Activated CD8-positive, alpha-beta memory T cell treated with anti-CD3 and anti-CD28 coated beads, Interleukin-2, amount 10 ng/mL, durations not matched to agents 7 days and 5 days (primary cell): Measurements from ENCODE around the gene PGLYRP2. TPM values are rescaled to one million over a fixed set of nuclear protein-coding genes. Genes with fewer than 3 reads are reported as not detected.

Experiments
- ATAC-seq: fragments of 150-1000 bp; cut with Tn5 transposase; one replicate; pipeline ENCODE4 v1.10.0; 2021; ENCODE audit warnings: moderate library complexity
- CTCF ChIA-PET: fragments of 350-600 bp; sonication (Branson Sonifier 250); formaldehyde crosslinking; loops from one replicate; lab custom pipeline; 2021; ENCODE audit warnings: antibody characterized with exemption; lab: Charles Lee
- DNase-seq: peaks from one replicate; pipeline ENCODE4 v3.0.0-alpha.2; 2020
- H3K27ac Mint-ChIP-seq: one replicate; pipeline ENCODE4 v1.8.0; 2021; ENCODE audit warnings: mild to moderate bottlenecking, mixed read lengths
- H3K27me3 Mint-ChIP-seq: one replicate; pipeline ENCODE4 v1.8.0; 2021; ENCODE audit warnings: mixed read lengths
- H3K36me3 Mint-ChIP-seq: one replicate; pipeline ENCODE4 v1.8.0; 2021; ENCODE audit warnings: mild to moderate bottlenecking, mixed read lengths
- H3K4me1 Mint-ChIP-seq: one replicate; pipeline ENCODE4 v1.8.0; 2021; ENCODE audit warnings: mixed read lengths
- H3K4me3 Mint-ChIP-seq: one replicate; pipeline ENCODE4 v1.8.0; 2021; ENCODE audit warnings: mild to moderate bottlenecking, moderate library complexity, mixed read lengths
- H3K9me3 Mint-ChIP-seq: one replicate; pipeline ENCODE4 v1.8.0; 2022; ENCODE audit warnings: low read depth, mixed read lengths
- total RNA-seq, 2 experiments: library from RNA; stranded (reverse); gene quantifications; one replicate each; pipeline ENCODE4 v1.2.3, GENCODE V29; 2021

The PGLYRP2 gene
- total RNA-seq, 2 experiments from 2014 or later, result 0.09 to 0.12 TPM

DNA sequence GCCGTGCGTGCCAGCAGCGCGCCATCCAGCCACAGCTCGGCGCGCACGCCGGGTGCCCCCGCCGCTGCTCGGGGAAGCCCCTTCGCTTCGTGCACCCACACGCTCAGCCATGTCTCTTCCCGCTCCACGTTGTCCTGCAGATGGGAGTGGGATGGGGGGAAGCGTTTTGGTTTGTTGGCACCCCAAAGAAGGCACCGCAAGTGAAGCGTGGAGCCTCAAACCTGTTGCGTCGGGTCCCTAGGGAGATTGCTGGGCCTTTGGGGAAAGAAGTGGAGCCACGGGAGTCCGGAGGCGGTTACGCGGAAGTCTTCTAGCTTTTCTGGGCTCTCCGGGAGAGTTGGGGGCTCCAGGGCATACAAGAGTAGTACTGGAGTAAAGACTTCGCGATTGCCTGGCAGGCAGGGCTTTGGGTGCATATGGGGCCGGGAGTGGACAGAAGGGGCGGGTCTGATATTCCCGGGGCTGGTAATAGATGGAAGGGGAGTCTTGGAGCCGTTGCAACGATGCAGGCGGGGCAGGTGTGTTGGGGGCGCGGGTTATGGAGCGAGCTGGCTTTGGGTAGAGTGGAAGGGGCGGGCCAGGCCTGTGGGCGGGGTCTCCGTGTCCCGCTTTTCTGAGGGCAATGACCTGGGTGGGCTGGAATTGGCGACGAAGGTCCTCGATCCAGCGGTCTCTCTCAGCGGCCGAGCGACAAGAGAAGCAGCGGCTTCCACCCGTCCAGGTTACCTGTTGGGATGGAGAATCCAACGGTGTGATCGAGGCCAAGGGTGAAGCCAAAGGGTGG is 21.4 kb downstream of the PGLYRP2 start:
- CTCF ChIA-PET, result no interaction called here
- DNase-seq (no peak), ATAC-seq (no peak)
- no peaks in the 10 kb centered on the region for H3K27me3 Mint-ChIP-seq
- no peak overlapping the region for H3K4me3 Mint-ChIP-seq
- H3K4me1 Mint-ChIP-seq, result peaks cover 22% of the 10 kb centered on the region
- no peak overlapping the region for H3K27ac Mint-ChIP-seq
- H3K9me3 Mint-ChIP-seq, result no peaks in the 10 kb centered on the region
- H3K36me3 Mint-ChIP-seq, result peaks cover 72% of the 10 kb centered on the region

DNA sequence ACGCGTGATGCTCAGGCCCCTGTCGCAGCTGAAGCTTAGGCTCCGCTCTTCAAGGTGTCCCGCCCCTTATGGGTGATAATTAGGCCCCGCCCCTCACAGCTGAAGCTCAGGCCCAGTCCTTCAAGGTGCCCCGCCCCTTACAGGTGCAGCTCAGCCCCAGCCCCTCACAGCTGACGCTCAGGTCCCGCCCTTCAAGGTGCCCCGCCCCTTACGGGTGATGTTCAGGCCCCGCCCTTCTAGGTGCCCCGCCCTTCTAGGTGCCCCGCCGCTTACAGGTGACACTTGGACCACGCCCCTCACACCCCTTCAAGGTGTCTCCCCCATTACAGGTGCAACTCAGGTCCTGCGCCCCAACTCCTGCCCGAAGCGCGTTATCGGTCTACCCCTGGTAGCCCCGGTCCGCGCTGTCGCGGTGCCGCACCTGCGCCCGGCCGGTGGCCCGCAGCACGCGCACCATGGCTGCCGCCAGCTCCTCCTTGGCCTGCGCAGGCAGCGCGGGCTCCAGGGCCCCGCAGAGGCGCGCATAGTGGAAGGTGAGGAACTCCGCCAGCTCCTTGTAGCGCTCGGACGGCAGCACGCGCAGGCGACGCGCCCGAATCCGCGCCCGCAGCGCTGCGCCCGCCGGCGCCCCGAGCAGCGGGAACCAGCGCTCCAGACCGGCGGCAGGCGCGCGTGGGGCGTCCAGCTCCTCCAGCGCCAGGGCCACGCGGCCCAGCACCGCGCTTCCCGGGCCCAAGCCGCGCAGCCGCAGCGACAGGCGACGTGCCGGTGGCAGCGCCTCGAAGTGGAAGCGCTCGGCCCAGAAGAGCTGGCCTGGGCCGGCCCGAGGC is 22.2 kb downstream of the PGLYRP2 start:
- Mint-ChIP-seq H3K27ac (no peak overlapping the region), H3K36me3 (peaks cover 72% of the 10 kb centered on the region), H3K4me3 (no peak overlapping the region), H3K27me3 (no peaks in the 10 kb centered on the region), H3K4me1 (peaks cover 15% of the 10 kb centered on the region), H3K9me3 (no peaks in the 10 kb centered on the region)
- CTCF ChIA-PET, result interaction anchor here (1.1 kb wide), 2 partner anchors 94 to 99 kb away, joined by 3 to 4 read pairs; no protein-coding TSS in a partner anchor
- DNase-seq, result no peak
- no peak for ATAC-seq

DNA sequence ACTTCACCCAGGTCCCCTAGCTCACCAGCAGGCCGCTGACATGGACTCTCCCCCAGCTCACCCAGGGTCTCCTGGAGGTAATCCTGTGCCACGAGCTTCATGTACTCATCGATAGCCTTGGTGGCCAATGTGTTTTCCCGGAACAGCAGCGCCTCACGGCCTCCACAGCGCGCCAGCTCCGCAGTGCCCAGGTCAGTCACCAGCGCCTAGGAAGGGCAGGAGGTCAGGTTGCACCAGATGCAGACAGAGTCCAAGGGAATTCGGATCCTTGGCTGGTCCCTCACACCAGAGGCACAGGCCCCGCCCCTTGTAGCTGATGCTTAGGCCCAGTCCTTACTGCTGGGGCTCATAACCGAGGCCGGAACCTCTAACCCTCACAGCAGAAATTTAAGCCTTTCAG is 22.9 kb downstream of the PGLYRP2 start:
- CTCF ChIA-PET, result interaction anchor here (1.1 kb wide), 2 partner anchors 95 to 99 kb away, joined by 3 to 4 read pairs; no protein-coding TSS in a partner anchor
- DNase-seq (no peak), ATAC-seq (no peak)
- Mint-ChIP-seq H3K9me3 (no peaks in the 10 kb centered on the region), H3K4me3 (no peak overlapping the region), H3K27ac (no peak overlapping the region), H3K36me3 (peaks cover 72% of the 10 kb centered on the region), H3K4me1 (peaks cover 9% of the 10 kb centered on the region), H3K27me3 (no peaks in the 10 kb centered on the region)

DNA sequence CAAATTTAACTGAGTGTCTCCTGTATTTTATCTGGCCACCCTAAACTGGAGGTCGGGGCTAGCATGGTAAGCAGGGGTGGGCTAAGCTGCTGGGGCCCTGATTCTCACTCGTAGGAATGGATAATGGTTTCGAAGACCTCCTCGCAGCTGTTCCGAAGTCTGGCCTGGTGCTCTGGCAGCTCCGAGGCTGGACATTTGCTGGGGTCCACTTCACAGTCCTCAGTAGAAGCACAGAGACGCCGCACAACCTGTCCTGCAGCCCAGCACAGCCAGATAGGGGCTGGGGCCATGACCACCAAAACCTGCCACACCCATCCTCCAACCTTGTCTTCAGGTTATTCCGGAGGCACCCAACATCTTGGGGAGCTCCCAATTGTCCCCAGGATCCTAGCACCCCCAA is 23.3 kb downstream of the PGLYRP2 start:
- ATAC-seq (no peak), DNase-seq (no peak)
- CTCF ChIA-PET, result interaction anchor here (1.1 kb wide), 1 partner anchor 100 kb away, joined by 4 read pairs; no protein-coding TSS in a partner anchor
- H3K27ac Mint-ChIP-seq, result no peak overlapping the region
- H3K4me1 Mint-ChIP-seq, result peaks cover 13% of the 10 kb centered on the region
- peaks cover 75% of the 10 kb centered on the region for H3K36me3 Mint-ChIP-seq
- no peak overlapping the region for H3K4me3 Mint-ChIP-seq
- no peaks in the 10 kb centered on the region for H3K9me3 Mint-ChIP-seq
- H3K27me3 Mint-ChIP-seq, result no peaks in the 10 kb centered on the region

DNA sequence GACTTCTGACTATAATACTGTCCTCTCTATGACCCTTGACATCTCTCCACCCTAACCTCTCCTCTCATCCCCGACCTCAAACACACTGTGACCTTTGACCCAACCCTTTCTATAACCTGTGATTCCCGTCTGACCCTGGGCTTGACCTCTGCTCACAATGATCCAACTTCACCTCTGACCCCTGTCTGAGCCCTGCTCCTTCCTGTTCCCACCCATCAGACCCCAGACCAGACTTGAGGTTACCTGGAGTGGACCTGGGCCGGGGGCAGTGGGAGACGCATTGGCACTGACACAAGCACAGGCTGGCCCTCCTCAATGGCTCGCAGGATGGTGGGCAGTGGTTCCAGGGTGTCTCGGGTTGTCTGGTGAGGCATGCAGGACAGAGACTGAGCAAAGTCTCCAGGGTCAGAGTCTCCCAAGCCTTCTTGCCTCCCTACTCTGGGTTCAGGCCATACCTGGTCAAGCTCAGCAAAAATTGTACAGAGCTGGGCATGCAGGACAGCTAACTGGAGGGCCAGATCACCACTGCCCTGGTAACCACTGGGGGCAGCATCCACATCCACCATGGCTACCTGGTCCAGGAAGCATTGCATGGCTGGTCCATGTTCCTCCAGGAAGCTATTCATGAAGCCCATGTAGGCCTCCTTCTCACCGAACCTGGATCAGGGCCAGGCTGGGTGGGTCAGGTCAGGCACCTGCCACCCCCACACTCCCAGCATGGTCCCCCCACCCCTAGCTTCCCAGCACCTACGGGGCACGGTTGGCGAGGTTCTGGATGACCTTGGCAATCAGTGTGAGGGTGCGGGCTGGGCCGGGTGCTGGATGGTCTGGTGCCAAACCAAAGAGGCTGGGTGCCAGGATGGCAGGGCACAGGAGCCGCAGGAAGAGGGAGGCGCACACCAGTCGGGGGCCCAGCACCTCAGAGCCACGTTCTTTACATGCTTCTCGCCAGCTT is 25.1 kb downstream of the PGLYRP2 start:
- H3K4me3 Mint-ChIP-seq, result no peak overlapping the region
- peaks cover 13% of the 10 kb centered on the region for H3K4me1 Mint-ChIP-seq
- peak overlapping the region; percentile 13 for H3K27ac Mint-ChIP-seq
- CTCF ChIA-PET, result interaction anchor here (1.0 to 1.3 kb wide), 4 partner anchors 11 to 101 kb away, joined by 3 to 7 read pairs (median 3); partner anchors contain the start of gene AKAP8L
- DNase-seq (no peak), ATAC-seq (no peak)
- no peaks in the 10 kb centered on the region for H3K9me3 Mint-ChIP-seq
- peaks cover 61% of the 10 kb centered on the region for H3K36me3 Mint-ChIP-seq
- no peaks in the 10 kb centered on the region for H3K27me3 Mint-ChIP-seq

DNA sequence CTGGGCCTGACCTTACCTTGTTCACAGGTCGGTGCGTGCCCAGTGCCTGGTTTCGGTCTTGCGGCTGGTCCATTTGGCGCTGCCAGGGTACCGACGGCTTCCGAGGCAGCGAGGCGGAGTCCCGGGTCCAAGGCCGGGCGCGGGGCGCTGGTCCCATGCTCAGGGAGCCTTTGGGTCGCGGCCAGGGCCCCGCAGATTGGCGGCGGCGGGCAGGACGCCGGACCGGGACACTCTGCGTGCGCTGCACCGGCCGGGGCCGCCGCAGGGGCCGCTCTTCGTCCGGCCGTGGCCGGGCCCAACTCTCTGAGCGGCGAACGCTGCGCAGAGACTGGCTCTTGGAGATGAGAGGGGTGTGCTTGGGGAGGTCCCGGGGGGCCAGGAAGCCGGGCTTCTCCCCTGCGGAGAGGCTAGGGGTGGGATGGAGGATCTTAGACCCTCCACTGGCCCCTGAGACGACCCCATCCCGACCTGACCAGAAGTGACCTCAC is 26.2 kb downstream of the PGLYRP2 start:
- no peak overlapping the region for H3K4me3 Mint-ChIP-seq
- CTCF ChIA-PET, result interaction anchor here (1.0 to 1.9 kb wide), 3 partner anchors 9 to 102 kb away, joined by 3 to 7 read pairs (median 6); no protein-coding TSS in a partner anchor
- H3K27ac Mint-ChIP-seq, result no peak overlapping the region
- DNase-seq, result no peak
- H3K27me3 Mint-ChIP-seq, result no peaks in the 10 kb centered on the region
- H3K36me3 Mint-ChIP-seq, result peaks cover 55% of the 10 kb centered on the region
- no peaks in the 10 kb centered on the region for H3K9me3 Mint-ChIP-seq
- no peak for ATAC-seq
- peaks cover 16% of the 10 kb centered on the region for H3K4me1 Mint-ChIP-seq

DNA sequence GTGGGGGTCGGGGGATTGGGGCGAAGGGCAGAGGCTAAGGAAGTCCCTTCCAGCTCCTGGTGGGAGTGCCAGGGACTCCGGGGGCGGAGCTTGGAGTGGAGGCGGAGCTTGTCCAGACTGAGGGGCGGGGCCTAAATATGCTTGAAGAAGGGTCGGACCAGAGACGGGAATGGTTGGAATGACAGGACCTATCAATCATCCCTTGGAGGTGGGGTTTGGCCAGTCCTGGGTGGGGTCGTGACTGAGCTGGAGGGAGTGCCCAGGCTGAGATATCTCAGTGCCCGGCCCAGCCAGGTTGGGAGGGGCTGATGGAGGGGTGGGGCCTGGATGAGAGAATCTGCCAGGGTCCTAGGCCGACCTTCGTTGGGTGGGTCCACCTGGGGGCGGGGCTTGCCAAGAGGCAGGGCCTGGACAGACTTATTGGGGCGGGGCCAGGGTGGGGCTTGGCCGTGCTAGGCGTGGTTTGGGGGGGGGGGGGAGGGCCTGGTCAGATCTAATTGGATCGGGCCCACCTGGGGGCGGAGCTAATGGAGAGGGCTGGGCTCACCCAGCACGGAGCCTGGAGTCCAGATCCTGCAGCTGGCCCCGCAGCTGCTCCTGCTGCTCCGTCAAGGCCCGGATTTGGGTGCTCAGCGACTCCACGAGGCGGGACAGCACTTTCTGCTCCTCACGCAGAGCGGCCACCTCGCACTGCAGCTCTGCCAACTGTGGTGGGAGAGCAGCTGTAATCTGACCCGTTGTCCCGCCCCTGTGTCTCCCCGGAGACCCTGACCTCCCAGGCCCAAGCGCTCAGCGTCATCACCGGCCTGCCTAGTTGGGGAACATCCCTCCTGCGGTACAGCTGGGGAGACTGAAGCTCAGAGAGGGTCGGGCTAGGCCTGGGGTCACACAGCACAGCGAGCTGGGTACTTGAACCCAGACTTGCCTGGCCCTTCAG is 26.9 kb downstream of the PGLYRP2 start:
- Mint-ChIP-seq H3K27ac (no peak overlapping the region), H3K27me3 (no peaks in the 10 kb centered on the region), H3K4me1 (peaks cover 16% of the 10 kb centered on the region), H3K36me3 (peaks cover 50% of the 10 kb centered on the region), H3K4me3 (no peak overlapping the region), H3K9me3 (no peaks in the 10 kb centered on the region)
- DNase-seq, result no peak
- CTCF ChIA-PET, result interaction anchor here (0.8 to 3.1 kb wide), 7 partner anchors 9 to 105 kb away, joined by 3 to 14 read pairs (median 6); partner anchors contain the start of gene AKAP8L
- no peak for ATAC-seq

DNA sequence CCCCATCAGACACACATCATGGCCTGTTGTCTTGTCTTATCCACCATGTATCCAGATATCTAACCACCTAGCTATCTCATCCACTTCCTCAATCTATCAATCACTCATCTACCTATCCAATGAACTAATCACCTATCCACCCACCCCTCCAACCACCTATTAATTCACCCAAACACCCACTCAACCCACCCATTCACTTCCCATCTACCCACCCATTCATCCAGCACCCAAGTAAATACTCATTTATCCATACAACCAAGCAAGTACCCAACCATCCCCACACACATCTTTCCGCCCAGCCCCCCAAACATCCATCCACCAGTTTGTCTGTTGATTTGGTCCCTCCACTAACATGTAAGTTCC is 28.8 kb downstream of the PGLYRP2 start:
- Mint-ChIP-seq H3K36me3 (peaks cover 38% of the 10 kb centered on the region), H3K27ac (peak overlapping the region; percentile 69)
- CTCF ChIA-PET, result interaction anchor here (0.7 to 3.1 kb wide), 3 partner anchors 31 to 105 kb away, joined by 3 to 14 read pairs (median 10); partner anchors contain the start of gene AKAP8L

DNA sequence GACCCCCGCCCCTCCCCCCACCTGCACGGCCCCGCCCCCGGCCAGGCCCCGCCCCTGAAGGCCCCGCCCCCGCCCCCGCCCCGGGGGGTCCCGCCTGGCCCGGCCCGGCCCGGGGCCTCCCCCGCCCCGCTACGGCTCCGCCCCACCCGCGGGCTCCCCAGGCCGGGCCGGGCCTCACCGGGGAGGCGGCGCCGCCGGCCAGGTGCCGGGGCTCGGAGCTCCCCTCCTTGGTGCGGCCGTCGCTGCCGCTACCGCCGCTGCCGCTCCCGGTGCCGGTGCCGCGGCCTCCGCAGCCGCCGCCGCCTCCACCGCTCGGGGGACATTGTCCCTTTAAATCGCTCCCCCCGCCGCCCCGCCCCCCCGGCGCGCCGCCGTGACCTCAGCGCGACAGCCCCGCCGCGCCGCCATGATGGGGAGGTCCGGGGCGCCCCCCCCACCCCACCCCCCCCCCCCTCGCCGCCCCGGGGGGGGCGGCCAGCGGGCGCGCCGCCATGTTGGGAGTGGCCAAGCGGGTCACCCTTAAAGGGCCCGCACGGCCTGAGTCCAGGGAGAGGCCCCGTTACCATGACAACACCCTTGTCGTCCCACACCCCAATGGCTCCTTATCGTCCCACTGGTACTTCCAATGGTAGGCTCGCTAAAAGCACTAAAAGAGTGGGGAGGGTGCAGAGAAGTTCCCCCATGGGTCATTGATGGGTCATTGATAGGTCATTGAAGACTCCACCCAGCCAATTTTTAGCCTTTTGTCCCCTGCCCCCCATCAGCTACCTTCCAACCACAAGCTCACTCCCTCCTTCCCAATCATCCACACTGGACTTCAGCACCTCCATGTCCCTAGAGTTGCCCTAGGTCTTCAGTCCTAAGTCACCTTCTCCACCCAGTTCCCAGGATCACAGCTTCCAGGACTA is 29.4 kb downstream of the PGLYRP2 start, which contains the start of gene WIZ:
Gene WIZ (minus strand): TSS at position 337 of the 908 bp plus-strand sequence. CDS start 1,649 bp downstream, outside the sequence.
- ATAC-seq (peak; percentile 77), DNase-seq (peak; percentile 87)
- CTCF ChIA-PET, result interaction anchor here (0.7 to 3.1 kb wide), 4 partner anchors 13 to 106 kb away, joined by 3 to 14 read pairs (median 6); partner anchors contain the start of gene AKAP8L
- Mint-ChIP-seq H3K27me3 (no peaks in the 10 kb centered on the region), H3K4me3 (peak within 1 kb of the TSS; percentile 49), H3K27ac (peak within 1 kb of the TSS; percentile 69), H3K4me1 (peaks cover 16% of the 10 kb centered on the region), H3K36me3 (peaks cover 32% of the 10 kb centered on the region), H3K9me3 (no peaks in the 10 kb centered on the region)

More for the DNA sequence above, 28.8 kb downstream of the PGLYRP2 start:
- no peaks in the 10 kb centered on the region for H3K27me3 Mint-ChIP-seq
- H3K9me3 Mint-ChIP-seq, result no peaks in the 10 kb centered on the region
- no peak for DNase-seq
- H3K4me1 Mint-ChIP-seq, result peaks cover 16% of the 10 kb centered on the region
- peak; percentile 6 for ATAC-seq
- peak overlapping the region; percentile 49 for H3K4me3 Mint-ChIP-seq

DNA sequence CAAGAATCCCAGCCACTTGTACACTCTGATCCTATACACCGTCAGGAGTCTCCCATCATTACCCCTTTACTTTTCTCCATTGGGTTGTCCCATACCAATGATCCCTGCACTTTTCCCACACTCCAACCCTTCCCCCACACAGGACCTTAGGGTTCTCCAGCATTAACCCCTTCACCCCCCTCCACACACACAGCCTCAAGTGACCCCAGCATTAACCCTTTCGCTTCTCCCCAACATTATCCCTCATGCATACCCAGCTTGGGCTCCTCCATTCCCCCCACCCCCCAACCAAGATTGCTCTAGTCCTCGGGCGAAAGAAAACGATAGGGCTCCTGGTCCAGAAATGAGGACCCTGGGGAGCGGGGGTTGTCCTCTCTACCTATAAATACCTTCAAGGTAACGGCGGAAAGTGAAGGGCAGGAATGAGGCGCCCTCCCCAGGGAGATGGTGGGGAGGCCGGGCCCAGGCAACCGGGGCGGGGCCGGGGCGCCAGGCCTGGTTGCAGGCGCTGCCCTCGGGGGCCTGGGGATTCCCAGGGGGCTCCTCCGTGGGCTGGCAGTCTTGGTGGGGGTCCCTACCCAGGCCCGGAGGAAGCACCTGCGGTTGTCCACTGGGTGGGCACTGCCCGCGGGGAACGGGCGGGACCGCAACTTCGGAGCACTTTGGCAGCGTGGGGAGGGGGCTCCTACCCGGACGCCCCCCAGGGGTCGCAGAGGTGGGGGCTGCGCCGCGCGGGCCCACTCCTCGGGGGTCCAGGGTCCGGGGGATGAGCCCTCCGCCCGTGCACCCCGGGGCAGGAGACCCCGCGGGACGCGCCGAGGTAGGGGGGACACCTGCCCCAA is 30.3 kb downstream of the PGLYRP2 start:
- peaks cover 25% of the 10 kb centered on the region for H3K36me3 Mint-ChIP-seq
- H3K4me1 Mint-ChIP-seq, result peaks cover 16% of the 10 kb centered on the region
- peak overlapping the region; percentile 41 for H3K27ac Mint-ChIP-seq
- no peaks in the 10 kb centered on the region for H3K27me3 Mint-ChIP-seq
- H3K9me3 Mint-ChIP-seq, result no peaks in the 10 kb centered on the region
- CTCF ChIA-PET, result interaction anchor here (1.0 to 1.1 kb wide), 2 partner anchors 14 to 30 kb away, joined by 3 to 5 read pairs; partner anchors contain the start of gene AKAP8L
- no peak for ATAC-seq
- H3K4me3 Mint-ChIP-seq, result peak overlapping the region; percentile 49
- no peak for DNase-seq
